ENCODE data around the gene NPHS1. TPM values are rescaled to one million over a fixed set of nuclear protein-coding genes. Genes with fewer than 3 reads are reported as not detected.
"Not testable (repeated sequence)": the region's sequence is repeated elsewhere in the genome, so short reads cannot be mapped to it uniquely, and the experiment has no call there.

The NPHS1 gene
- total and polyA plus RNA-seq, 4 donors = under 0.01 TPM; not detected in 3

GRCh38 chr19:35796645-35797542, 55.4 kb downstream of the NPHS1 start (continued):
- TF ChIP-seq REST (IDR thresholded peaks at IDR 0.05) (no peak), NR2F2 (IDR thresholded peaks at IDR 0.05) (no peak), SP1 (IDR thresholded peaks at IDR 0.05) (no peak), CTCF (IDR thresholded peaks at IDR 0.05; ENCODE audit: low read depth, low read length, missing input control) (no peak), YY1 (IDR thresholded peaks at IDR 0.05) (no peak)

- not testable (repeated sequence) for H3K9me3 ChIP-seq (ENCODE audit: control insufficient read depth in 4 of 4, low read length in 3 of 4); H3K27me3 ChIP-seq (ENCODE audit: control insufficient read depth in 4 of 4, insufficient read depth in 4 of 4, low read length in 3 of 4); H3K27ac ChIP-seq (ENCODE audit: low read depth in 1 of 2, low read length in 2 of 2); H3K36me3 ChIP-seq (ENCODE audit: control insufficient read depth in 4 of 4, insufficient read depth in 3 of 4, low read depth in 1 of 4, low read length in 3 of 4); DNase-seq (ENCODE audit: low spot score); H3K4me3 ChIP-seq (ENCODE audit: low read depth in 1 of 3, low read length in 3 of 3); H3K4me1 ChIP-seq (ENCODE audit: control insufficient read depth in 4 of 4, insufficient read depth in 4 of 4, low read length in 3 of 4); H3K9ac ChIP-seq (ENCODE audit: low read depth in 1 of 2, low read length in 2 of 2)
- 75% methylated on average over 1 of the region's 1 CpG for WGBS
Observed at GRCh38 chr19:35795564-35795963, 56.7 kb downstream of the NPHS1 start.

- no peaks in the 10 kb centered on the region for H3K36me3 ChIP-seq (ENCODE audit: control insufficient read depth in 4 of 4, insufficient read depth in 3 of 4, low read depth in 1 of 4, low read length in 3 of 4)
- H3K27me3 ChIP-seq (ENCODE audit: control insufficient read depth in 4 of 4, insufficient read depth in 4 of 4, low read length in 3 of 4) = no peaks in the 10 kb centered on the region
- no peak overlapping the region for H3K4me3 ChIP-seq (ENCODE audit: low read depth in 1 of 3, low read length in 3 of 3)
- peaks cover 0 to 4% (median 2%) of the 10 kb centered on the region in 4 donors for H3K4me1 ChIP-seq (ENCODE audit: control insufficient read depth in 4 of 4, insufficient read depth in 4 of 4, low read length in 3 of 4)
- no peak for TF ChIP-seq HNF4G (IDR thresholded peaks at IDR 0.05)
- no peak for TF ChIP-seq CTCF (IDR thresholded peaks at IDR 0.05; ENCODE audit: low read depth, low read length, missing input control)
- TF ChIP-seq YY1 (IDR thresholded peaks at IDR 0.05) = no peak
- no peak for TF ChIP-seq RXRA (IDR thresholded peaks at IDR 0.05)
- no peak for TF ChIP-seq MAX (IDR thresholded peaks at IDR 0.05)
- no peak for TF ChIP-seq FOXA1 (IDR thresholded peaks at IDR 0.05)
- no peak for TF ChIP-seq ATF3 (IDR thresholded peaks at IDR 0.05)
- TF ChIP-seq JUND (IDR thresholded peaks at IDR 0.05) = no peak
- no peak for TF ChIP-seq SP1 (IDR thresholded peaks at IDR 0.05)
- no peak for TF ChIP-seq EGR1 (IDR thresholded peaks at IDR 0.05; ENCODE audit: low read depth in 2 of 2)
- no peak for TF ChIP-seq NR2F2 (IDR thresholded peaks at IDR 0.05)
- no peak for TF ChIP-seq GABPA (IDR thresholded peaks at IDR 0.05 in 1 of 2, conservative IDR thresholded peaks at IDR 0.05 in 1 of 2)
- no peak overlapping the region for H3K27ac ChIP-seq (ENCODE audit: low read depth in 1 of 2, low read length in 2 of 2)
- 86% methylated on average over 7 of the region's 7 CpGs for WGBS
- no peak overlapping the region for H3K9ac ChIP-seq (ENCODE audit: low read depth in 1 of 2, low read length in 2 of 2)
- DNase-seq (ENCODE audit: low spot score) = no peak
- H3K9me3 ChIP-seq (ENCODE audit: control insufficient read depth in 4 of 4, low read length in 3 of 4) = no peaks in the 10 kb centered on the region
Observed at GRCh38 chr19:35793381-35794165, 58.7 kb downstream of the NPHS1 start.

All from liver (tissue), 9 donors.